Measurements from ENCODE around the gene ZNF662. TPM values are rescaled to one million over a fixed set of nuclear protein-coding genes. Genes with fewer than 3 reads are reported as not detected.
"Not testable (repeated sequence)": the region's sequence is repeated elsewhere in the genome, so short reads cannot be mapped to it uniquely, and the experiment has no call there.

The ZNF662 gene
- total RNA-seq (2014; rRNA removed; shearing (Covaris generic)), result 0.30 and 0.80 TPM in 2 replicates

GRCh38 chr3:42906070-42906847, at the start of gene ZNF662:
Gene ZNF662 (plus strand): TSS chr3:42906142. CDS start chr3:42908115, 1,973 bp downstream.
- peak; percentile 46 for DNase-seq (ENCODE audit: low read depth)

- DNase-seq (ENCODE audit: low read depth), result no peak
Measured at GRCh38 chr3:42856544-42856943, 49.4 kb upstream of the ZNF662 start.

- DNase-seq (ENCODE audit: low read depth), result no peak
Measured at GRCh38 chr3:42864321-42864950, 41.5 kb upstream of the ZNF662 start.

GRCh38 chr3:42865256-42865655, 40.7 kb upstream of the ZNF662 start:
- no peak for DNase-seq (ENCODE audit: low read depth)

- DNase-seq (ENCODE audit: low read depth), result no peak
Measured at GRCh38 chr3:42867138-42867537, 38.8 kb upstream of the ZNF662 start.

GRCh38 chr3:42868841-42869240, 37.1 kb upstream of the ZNF662 start:
- no peak for DNase-seq (ENCODE audit: low read depth)

- DNase-seq (ENCODE audit: low read depth), result no peak
Measured at GRCh38 chr3:42871592-42872196, 34.2 kb upstream of the ZNF662 start.

- no peak for DNase-seq (ENCODE audit: low read depth)
Measured at GRCh38 chr3:42872718-42873117, 33.2 kb upstream of the ZNF662 start.

- DNase-seq (ENCODE audit: low read depth), result no peak
Measured at GRCh38 chr3:42873221-42873982, 32.5 kb upstream of the ZNF662 start.

GRCh38 chr3:42874749-42875148, 31.2 kb upstream of the ZNF662 start:
- DNase-seq (ENCODE audit: low read depth), result no peak

- DNase-seq (ENCODE audit: low read depth), result no peak
Measured at GRCh38 chr3:42875325-42876151, 30.4 kb upstream of the ZNF662 start, which contains the start of gene CYP8B1. Gene CYP8B1 (minus strand): TSS chr3:42875879. CDS start chr3:42875816, 63 bp downstream.

- DNase-seq (ENCODE audit: low read depth), result no peak
Measured at GRCh38 chr3:42876401-42876800, 29.5 kb upstream of the ZNF662 start.

GRCh38 chr3:42876940-42877720, 28.8 kb upstream of the ZNF662 start:
- DNase-seq (ENCODE audit: low read depth), result no peak

GRCh38 chr3:42877881-42878280, 28.1 kb upstream of the ZNF662 start:
- no peak for DNase-seq (ENCODE audit: low read depth)

GRCh38 chr3:42880183-42880582, 25.8 kb upstream of the ZNF662 start:
- no peak for DNase-seq (ENCODE audit: low read depth)

- DNase-seq (ENCODE audit: low read depth), result peak; percentile 87
Measured at GRCh38 chr3:42880601-42881451, 25.1 kb upstream of the ZNF662 start.

- not testable (repeated sequence) for DNase-seq (ENCODE audit: low read depth)
Measured at GRCh38 chr3:42883251-42883930, 22.6 kb upstream of the ZNF662 start.

GRCh38 chr3:42884324-42884723, 21.6 kb upstream of the ZNF662 start:
- DNase-seq (ENCODE audit: low read depth), result no peak
